ENCODE results near the gene SLC19A3. TPM values are rescaled to one million over a fixed set of nuclear protein-coding genes. Genes with fewer than 3 reads are reported as not detected.

Gene SLC19A3
- total RNA-seq, 1 experiment from 2014 or later = 2.3 TPM

DNA sequence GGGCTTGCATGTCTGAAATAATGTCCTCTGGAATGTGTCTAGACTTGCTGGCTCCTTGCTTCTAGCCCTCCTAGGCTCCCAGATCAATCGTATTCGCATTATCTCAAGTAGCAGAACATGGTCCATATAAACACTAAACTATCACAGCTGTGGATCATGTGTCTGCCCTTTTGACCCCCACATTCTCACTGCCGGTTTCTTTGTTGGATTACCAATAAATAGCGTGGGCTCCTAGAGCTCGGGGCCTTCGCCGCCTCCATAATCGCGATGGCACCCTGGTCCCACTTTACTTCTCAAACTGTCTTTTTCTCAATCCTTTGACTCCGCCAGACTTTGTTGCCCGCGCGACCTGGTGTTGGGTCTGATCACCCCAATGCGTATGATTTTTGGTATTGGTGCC, 21.5 kb upstream of the SLC19A3 start:
- Mint-ChIP-seq H3K27ac (no peak overlapping the region), H3K27me3 (ENCODE audit: low read depth) (no peaks in the 10 kb centered on the region; the same call in 1 of the 2 replicates)
- no peak overlapping the region for H3K27ac ChIP-seq (ENCODE audit: insufficient read length, low read depth, low read length)

More for the DNA sequence above, 21.5 kb upstream of the SLC19A3 start:
- H3K14ac ChIP-seq (ENCODE audit: insufficient read depth, low read length) = no peak overlapping the region
- no peak overlapping the region for H4K8ac ChIP-seq (replicated peaks; ENCODE audit: insufficient read length, low read depth, low read length)
- H4K20me1 ChIP-seq (ENCODE audit: control insufficient read depth, insufficient read depth, insufficient read length) = no peaks in the 10 kb centered on the region
- no peak overlapping the region for H4K91ac ChIP-seq (ENCODE audit: insufficient read length, low read depth, low read length)
- H2AK5ac ChIP-seq (ENCODE audit: insufficient read length, low read length) = no peak overlapping the region
- H2BK5ac ChIP-seq (ENCODE audit: insufficient read length, low read length) = no peak overlapping the region
- no peak overlapping the region for H3K56ac ChIP-seq (ENCODE audit: insufficient read length, low read depth, low read length)
- Mint-ChIP-seq H3K9me3 (no peaks in the 10 kb centered on the region; a peak in 1 of 5 replicates), H3K36me3 (ENCODE audit: insufficient read depth in 1 of 3, low read depth in 3 of 3) (no peaks in the 10 kb centered on the region), H3K4me3 (no peak overlapping the region), H3K4me1 (peaks cover 12 to 16% of the 10 kb centered on the region in 2 experiments)
- H3K9ac ChIP-seq (ENCODE audit: extremely low read depth, insufficient read length, low read length) = no peak overlapping the region
- no peaks in the 10 kb centered on the region for H3K23me2 ChIP-seq (ENCODE audit: insufficient read length, low read depth, low read length, poor library complexity, severe bottlenecking)
- no peak for TF ChIP-seq CTCF (conservative IDR thresholded peaks at IDR 0.05)
- H3K18ac ChIP-seq (ENCODE audit: insufficient read length, low read depth, low read length) = no peak overlapping the region
- no peak overlapping the region for H2BK12ac ChIP-seq (ENCODE audit: insufficient read length, low read depth, low read length)
- H3K4me1 ChIP-seq (ENCODE audit: insufficient read depth, low read length) = peaks cover 2% of the 10 kb centered on the region; the same call in 1 of the 2 replicates
- H3K79me2 ChIP-seq (ENCODE audit: insufficient read depth, low read length) = no peaks in the 10 kb centered on the region
- no peaks in the 10 kb centered on the region for H3K9me3 ChIP-seq (ENCODE audit: control insufficient read depth, low read depth, low read length)
- no peaks in the 10 kb centered on the region for H3K27me3 ChIP-seq (ENCODE audit: insufficient read depth, low read length)
- no peaks in the 10 kb centered on the region for H3K79me1 ChIP-seq (ENCODE audit: insufficient read depth, low read depth, low read length, poor library complexity, severe bottlenecking)
- no peak overlapping the region for H2BK20ac ChIP-seq (ENCODE audit: low read depth, low read length, poor library complexity, severe bottlenecking)
- no CpG with 5 or more reads among the region's 14 CpGs for WGBS (ENCODE audit: extremely low coverage, insufficient read length, low lambda C conversion rate)
- H3T11ph ChIP-seq (ENCODE audit: low read length) = no peak overlapping the region
- no peak overlapping the region for H2BK15ac ChIP-seq (ENCODE audit: low read depth, low read length)
- DNase-seq = no peak
- H2BK120ac ChIP-seq (ENCODE audit: low read depth, low read length, poor library complexity, severe bottlenecking) = no peak overlapping the region
- H3K4ac ChIP-seq (ENCODE audit: low read depth, low read length) = no peak overlapping the region
- H3K4me2 ChIP-seq (ENCODE audit: insufficient read depth, insufficient read length, low read length) = no peak overlapping the region
- no peak overlapping the region for H2AFZ ChIP-seq (ENCODE audit: low read length)
- no peak overlapping the region for H3K23ac ChIP-seq (ENCODE audit: insufficient read length, low read depth, low read length)
- no peak overlapping the region for H4K5ac ChIP-seq (ENCODE audit: insufficient read length, low read depth, low read length)

All from H9 (cell line).